HepG2 (cell line): Measurements from ENCODE around the gene SPRR5. TPM values are rescaled to one million over a fixed set of nuclear protein-coding genes. Genes with fewer than 3 reads are reported as not detected.

Experiments used
- ATAC-seq: fragments of 200-7000 bp; cut with Tn5 transposase; 3 replicates; pipeline ENCODE4 v1.9.1; 2020; ENCODE audit warnings: mild to moderate bottlenecking, moderate library complexity
- BruUV-seq: library from RNA; stranded (reverse); fragments of 400-500 nt; replicated peaks from 2 replicates; lab custom pipeline; 2021; lab: Mats Ljungman, UMichigan
- CTCF ChIA-PET: fragments of 300-600 bp; formaldehyde crosslinking; extraction: SDS; loops from one replicate; lab custom pipeline; 2021; ENCODE audit warnings: low total read pairs, inconsistent platforms, low intra/inter-chr PET ratio; lab: Yijun Ruan, JAX
- POLR2A ChIA-PET: fragments of 350-600 bp; sonication (Branson Sonifier 250); formaldehyde crosslinking; loops from one replicate; lab custom pipeline; 2020; ENCODE audit warnings: antibody characterized with exemption, inconsistent platforms; lab: Yijun Ruan, JAX
- DNase-seq: peaks from one replicate; pipeline ENCODE4 v3.0.0-alpha.2; 2015; ENCODE audit warnings: low spot score
- FAIRE-seq: peaks from 3 replicates; lab custom pipeline; 2011; peaks lifted over from hg19 to GRCh38; lab: Jason Lieb, UNC
- H2AFZ ChIP-seq: one replicate; pipeline ENCODE4 v1.6.1; 2011; ENCODE audit warnings: low read length, inconsistent platforms
- H3K27ac ChIP-seq: fragments of 300-600 bp; 3 replicates; pipeline ENCODE4 v1.8.0; 2011; ENCODE audit warnings: mixed run types, mild to moderate bottlenecking, mixed read lengths, low read length, inconsistent platforms; ENCODE audit not compliant: insufficient read depth; ENCODE audit errors: extremely low read length
- H3K27me3 ChIP-seq, 2 experiments: fragments of 200-600 bp in 1 of 2; 2 replicates in 1 of 2; 3 replicates in 1 of 2; pipeline versions ENCODE4 v1.6.0 to v1.8.0; 2011; ENCODE audit warnings: low read length in 2 of 2, mild to moderate bottlenecking in 2 of 2, moderate library complexity in 2 of 2, inconsistent platforms in 1 of 2; ENCODE audit not compliant: insufficient read depth in 2 of 2, control insufficient read depth in 1 of 2
- H3K36me3 ChIP-seq, 2 experiments: fragments of 200-600 bp in 1 of 2; replicated peaks in 1 of 2; 2 replicates in 1 of 2; 3 replicates in 1 of 2; pipeline versions ENCODE4 v1.5.1 to v1.8.0; 2011; ENCODE audit warnings: low read length in 2 of 2, inconsistent platforms in 1 of 2; ENCODE audit not compliant: insufficient read depth in 2 of 2, control insufficient read depth in 1 of 2
- H3K4me1 ChIP-seq: 2 replicates; pipeline ENCODE4 v1.5.1; 2012; ENCODE audit warnings: low read length, inconsistent platforms; ENCODE audit not compliant: insufficient read depth
- H3K4me2 ChIP-seq: 2 replicates; pipeline ENCODE4 v1.6.0; 2011; ENCODE audit warnings: low read depth, low read length, inconsistent platforms
- H3K4me3 ChIP-seq, 3 experiments: fragments of 200-600 bp in 1 of 3; sonication (generic), shearing (Covaris generic) in 1 of 3; replicated peaks in 1 of 3; 2 replicates each; pipeline ENCODE4 v1.5.1; 2011 to 2016; ENCODE audit warnings: low read length in 3 of 3, inconsistent platforms in 2 of 3, low read depth in 2 of 3, mild to moderate bottlenecking in 2 of 3, control low read depth in 1 of 3, mixed read lengths in 1 of 3; ENCODE audit not compliant: insufficient read depth in 1 of 3
- H3K79me2 ChIP-seq: one replicate; pipeline ENCODE4 v1.6.1; 2011; ENCODE audit warnings: low read length, inconsistent platforms; ENCODE audit not compliant: insufficient read depth
- H3K9ac ChIP-seq: 2 replicates; pipeline ENCODE4 v1.6.0; 2011; ENCODE audit warnings: mild to moderate bottlenecking, low read depth, low read length, inconsistent platforms; ENCODE audit not compliant: insufficient read depth
- H3K9me3 ChIP-seq: 2 replicates; pipeline ENCODE4 v1.5.1; 2012; ENCODE audit warnings: mild to moderate bottlenecking, low read length
- H4K20me1 ChIP-seq: 2 replicates; pipeline ENCODE4 v1.6.0; 2011; ENCODE audit warnings: inconsistent platforms, mild to moderate bottlenecking, low read length, moderate library complexity; ENCODE audit not compliant: insufficient read depth
- ATF7-NPFF ChIP-seq: sonication (generic); formaldehyde crosslinking; IDR thresholded peaks from 2 replicates; pipeline ENCODE4 v1.8.1; 2023; ENCODE audit warnings: mild to moderate bottlenecking, low read depth, missing genetic modification reagents, moderate library complexity
- KLF13 ChIP-seq: sonication (generic); formaldehyde crosslinking; IDR thresholded peaks from 2 replicates; pipeline ENCODE4 v1.4.0; 2020; ENCODE audit warnings: mild to moderate bottlenecking, missing genetic modification reagents
- MED13 ChIP-seq: sonication (generic); formaldehyde crosslinking; IDR thresholded peaks from 2 replicates; pipeline ENCODE4 v1.5.0; 2020; ENCODE audit warnings: missing genetic modification reagents
- SKIL ChIP-seq: sonication (generic); formaldehyde crosslinking; IDR thresholded peaks from 2 replicates; pipeline ENCODE4 v1.8.0; 2022; ENCODE audit warnings: missing genetic modification reagents, mild to moderate bottlenecking, moderate library complexity, borderline replicate concordance
- U2AF1 ChIP-seq: fragments of 200-400 bp; formaldehyde crosslinking; optimal IDR thresholded peaks from 2 replicates; pipeline ENCODE3; 2017; ENCODE audit warnings: mild to moderate bottlenecking, low read depth, low read length
- YY1 ChIP-seq: IDR thresholded peaks from 2 replicates; pipeline ENCODE4 v1.6.1; 2011; ENCODE audit warnings: low read length, low read depth, moderate library complexity, mild to moderate bottlenecking; ENCODE audit not compliant: insufficient read depth, insufficient replicate concordance
- ZNF281 ChIP-seq: sonication (generic); formaldehyde crosslinking; IDR thresholded peaks from 2 replicates; pipeline ENCODE4 v1.4.0; 2020; ENCODE audit warnings: missing genetic modification reagents, borderline replicate concordance
- ZNF446 ChIP-seq: sonication (generic); formaldehyde crosslinking; IDR thresholded peaks from 2 replicates; pipeline ENCODE4 v1.5.0; 2020; ENCODE audit warnings: mild to moderate bottlenecking, missing genetic modification reagents
- WGBS: methylation state at CpG from one replicate; pipeline ENCODE4 v1.1.6; 2017; ENCODE audit warnings: low lambda C conversion rate; 5-methylcytosine and 5-hydroxymethylcytosine counted together
- in situ Hi-C: cut with HindIII; loops from 2 replicates; pipeline ENCODE4 v1.10.0; 2017; ENCODE audit warnings: low pct_unique_long_range_greater_than_20kb; ENCODE audit not compliant: extremely low pct_ligation_motif_present
- intact Hi-C: fragments of 100-400 bp; cut with micrococcal nuclease; formaldehyde crosslinking; loops from one replicate; pipeline ENCODE4 v1.10.0; 2022; ENCODE audit not compliant: unreplicated experiment
- polyA plus RNA-seq, 8 experiments: library from polyadenylated mRNA; depleted of rRNA in 3 of 8; stranded (reverse) in 7 of 8; unstranded in 1 of 8; fragments of >200 nt; fragmentation: Illumina TruSeq in 4 of 8; extraction: Trizol in 4 of 8; gene quantifications; 2 replicates each; pipeline versions ENCODE4 v1.2.1 to v1.2.3, GENCODE V29; 2011 to 2016; ENCODE audit warnings: low read depth in 4 of 8, missing spikeins in 1 of 8, mixed read lengths in 1 of 8; ENCODE audit not compliant: insufficient read depth in 1 of 8
- total RNA-seq, 5 experiments: library from RNA; depleted of rRNA; stranded (reverse); fragments of >200 nt; fragmentation: Illumina TruSeq; extraction: Trizol; gene quantifications; 2 replicates each; pipeline ENCODE4 v1.2.3, GENCODE V29; 2016; ENCODE audit warnings: low read depth in 1 of 5
- TF ChIP-seq, protein P1 (sequence below): sonication (generic); formaldehyde crosslinking; IDR thresholded peaks from 2 replicates; pipeline ENCODE4 v1.5.0; 2020; ENCODE audit warnings: mild to moderate bottlenecking, missing genetic modification reagents

SPRR5 gene
- total and polyA plus RNA-seq, 2 of the 13 experiments (the other 11 are each of a cell fraction or from before 2014, with no cell fraction given) = not detected

- Histone ChIP-seq H3K79me2 (no peaks in the 10 kb centered on the region), H3K27ac (no peak overlapping the region), H2AFZ (no peak overlapping the region), H3K4me2 (no peak overlapping the region), H3K27me3 (peaks cover 0 to 3% of the 10 kb centered on the region in 2 experiments; a peak in 1 of 5 replicates), H3K36me3 (no peaks in the 10 kb centered on the region), H3K4me1 (no peaks in the 10 kb centered on the region), H4K20me1 (no peaks in the 10 kb centered on the region), H3K4me3 (no peak overlapping the region), H3K9ac (no peak overlapping the region), H3K9me3 (no peaks in the 10 kb centered on the region)
- no peak for TF ChIP-seq MED13 (CRISPR knock-in tag)
- no peak for TF ChIP-seq YY1
- no peak for TF ChIP-seq KLF13 (CRISPR knock-in tag)
- no peak for TF ChIP-seq SKIL (CRISPR knock-in tag)
- TF ChIP-seq ZNF446 (CRISPR knock-in tag) = no peak
- TF ChIP-seq ZNF281 (CRISPR knock-in tag) = no peak
- TF ChIP-seq, protein P1, sequence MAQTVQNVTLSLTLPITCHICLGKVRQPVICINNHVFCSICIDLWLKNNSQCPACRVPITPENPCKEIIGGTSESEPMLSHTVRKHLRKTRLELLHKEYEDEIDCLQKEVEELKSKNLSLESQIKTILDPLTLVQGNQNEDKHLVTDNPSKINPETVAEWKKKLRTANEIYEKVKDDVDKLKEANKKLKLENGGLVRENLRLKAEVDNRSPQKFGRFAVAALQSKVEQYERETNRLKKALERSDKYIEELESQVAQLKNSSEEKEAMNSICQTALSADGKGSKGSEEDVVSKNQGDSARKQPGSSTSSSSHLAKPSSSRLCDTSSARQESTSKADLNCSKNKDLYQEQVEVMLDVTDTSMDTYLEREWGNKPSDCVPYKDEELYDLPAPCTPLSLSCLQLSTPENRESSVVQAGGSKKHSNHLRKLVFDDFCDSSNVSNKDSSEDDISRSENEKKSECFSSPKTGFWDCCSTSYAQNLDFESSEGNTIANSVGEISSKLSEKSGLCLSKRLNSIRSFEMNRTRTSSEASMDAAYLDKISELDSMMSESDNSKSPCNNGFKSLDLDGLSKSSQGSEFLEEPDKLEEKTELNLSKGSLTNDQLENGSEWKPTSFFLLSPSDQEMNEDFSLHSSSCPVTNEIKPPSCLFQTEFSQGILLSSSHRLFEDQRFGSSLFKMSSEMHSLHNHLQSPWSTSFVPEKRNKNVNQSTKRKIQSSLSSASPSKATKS (CRISPR knock-in tag) = no peak
- no peak for TF ChIP-seq ATF7-NPFF (CRISPR knock-in tag)
- TF ChIP-seq U2AF1 = no peak
- WGBS = 0% methylated on average over 4 of the region's 7 CpGs
- ChIA-PET CTCF (no interaction called here), POLR2A (no interaction called here)
- ATAC-seq (no peak), DNase-seq (no peak), FAIRE-seq (no peak)
- in situ Hi-C loops = no loop called here
- intact Hi-C loops = loop anchor here (10.0 kb wide), 1 partner anchor 59 kb away; no protein-coding TSS in a partner anchor
- no TSS peak for BruUV-seq
Observed at GRCh38 chr1:152953761-152954160, 6.8 kb downstream of the SPRR5 start.
